H9 (cell line): ENCODE data around the gene SLC25A39. TPM values are rescaled to one million over a fixed set of nuclear protein-coding genes. Genes with fewer than 3 reads are reported as not detected.
A peak's percentile ranks its signal among the peaks of the same experiment; 100 is the strongest.

Experiments used
- DNase-seq: peaks from one replicate; pipeline ENCODE4 v3.0.0-alpha.2; 2017
- H2AFZ ChIP-seq: one replicate; pipeline ENCODE4 v1.6.1; 2013; ENCODE audit warnings: mild to moderate bottlenecking, low read length, control low read depth, moderate library complexity
- H2AK5ac ChIP-seq: 2 replicates; pipeline ENCODE4 v1.6.1; 2013; ENCODE audit warnings: low read length, control low read depth, mixed read lengths; ENCODE audit not compliant: insufficient read length
- H2BK120ac ChIP-seq: one replicate; pipeline ENCODE4 v1.6.1; 2013; ENCODE audit warnings: low read depth, mild to moderate bottlenecking, low read length, control low read depth, inconsistent platforms; ENCODE audit not compliant: poor library complexity, severe bottlenecking
- H2BK12ac ChIP-seq: 2 replicates; pipeline ENCODE4 v1.6.1; 2013; ENCODE audit warnings: low read length, control low read depth, mixed read lengths, low read depth; ENCODE audit not compliant: insufficient read length
- H2BK15ac ChIP-seq: 2 replicates; pipeline ENCODE4 v1.6.1; 2013; ENCODE audit warnings: low read depth, low read length, control low read depth
- H2BK20ac ChIP-seq: one replicate; pipeline ENCODE4 v1.6.1; 2013; ENCODE audit warnings: low read depth, mild to moderate bottlenecking, low read length, control low read depth, inconsistent platforms; ENCODE audit not compliant: poor library complexity, severe bottlenecking
- H2BK5ac ChIP-seq: 2 replicates; pipeline ENCODE4 v1.6.1; 2013; ENCODE audit warnings: low read length, control low read depth, mixed read lengths; ENCODE audit not compliant: insufficient read length
- H3K14ac ChIP-seq: 2 replicates; pipeline ENCODE4 v1.6.1; 2013; ENCODE audit warnings: low read length, control low read depth; ENCODE audit not compliant: insufficient read depth
- H3K18ac ChIP-seq: 2 replicates; pipeline ENCODE4 v1.6.1; 2013; ENCODE audit warnings: low read depth, mild to moderate bottlenecking, mixed read lengths, low read length, control low read depth; ENCODE audit not compliant: insufficient read length
- H3K23ac ChIP-seq: 2 replicates; pipeline ENCODE4 v1.6.1; 2013; ENCODE audit warnings: low read length, control low read depth, mixed read lengths, low read depth; ENCODE audit not compliant: insufficient read length
- H3K23me2 ChIP-seq: 2 replicates; pipeline ENCODE4 v1.6.1; 2013; ENCODE audit warnings: low read depth, mild to moderate bottlenecking, mixed read lengths, low read length, control low read depth; ENCODE audit not compliant: insufficient read length, poor library complexity, severe bottlenecking
- H3K27ac ChIP-seq: 2 replicates; pipeline ENCODE4 v1.5.1; 2013; ENCODE audit warnings: low read length, control low read depth, mixed read lengths, low read depth; ENCODE audit not compliant: insufficient read length
- H3K27me3 ChIP-seq: 2 replicates; pipeline ENCODE4 v1.6.1; 2013; ENCODE audit warnings: low read length, control low read depth, inconsistent platforms; ENCODE audit not compliant: insufficient read depth
- H3K4ac ChIP-seq: 2 replicates; pipeline ENCODE4 v1.6.1; 2013; ENCODE audit warnings: low read depth, mild to moderate bottlenecking, control low read depth, inconsistent platforms, low read length, moderate library complexity
- H3K4me1 ChIP-seq: 2 replicates; pipeline ENCODE4 v1.6.1; 2013; ENCODE audit warnings: low read length, control low read depth, inconsistent platforms; ENCODE audit not compliant: insufficient read depth
- H3K4me2 ChIP-seq: 2 replicates; pipeline ENCODE4 v1.6.1; 2013; ENCODE audit warnings: low read length, control low read depth, mixed read lengths; ENCODE audit not compliant: insufficient read length, insufficient read depth
- H3K56ac ChIP-seq: 2 replicates; pipeline ENCODE4 v1.6.1; 2013; ENCODE audit warnings: low read depth, mild to moderate bottlenecking, mixed read lengths, low read length, control low read depth; ENCODE audit not compliant: insufficient read length
- H3K79me1 ChIP-seq: 2 replicates; pipeline ENCODE4 v1.6.1; 2013; ENCODE audit warnings: low read depth, mild to moderate bottlenecking, moderate library complexity, low read length, control low read depth, inconsistent platforms; ENCODE audit not compliant: insufficient read depth, poor library complexity, severe bottlenecking
- H3K79me2 ChIP-seq: 2 replicates; pipeline ENCODE4 v1.6.1; 2013; ENCODE audit warnings: low read length, control low read depth, inconsistent platforms; ENCODE audit not compliant: insufficient read depth
- H3K9ac ChIP-seq: 2 replicates; pipeline ENCODE4 v1.6.1; 2013; ENCODE audit warnings: low read length, control low read depth, mixed read lengths; ENCODE audit not compliant: insufficient read length; ENCODE audit errors: extremely low read depth
- H3K9me3 ChIP-seq: one replicate; pipeline ENCODE4 v1.6.1; 2013; ENCODE audit warnings: low read depth, low read length, inconsistent platforms; ENCODE audit not compliant: control insufficient read depth
- H3T11ph ChIP-seq: one replicate; pipeline ENCODE4 v1.6.1; 2013; ENCODE audit warnings: mild to moderate bottlenecking, low read length, control low read depth, inconsistent platforms
- H4K20me1 ChIP-seq: one replicate; pipeline ENCODE4 v1.6.1; 2013; ENCODE audit not compliant: control insufficient read depth, insufficient read length, insufficient read depth
- H4K5ac ChIP-seq: 2 replicates; pipeline ENCODE4 v1.6.1; 2013; ENCODE audit warnings: low read depth, mild to moderate bottlenecking, mixed read lengths, low read length, control low read depth; ENCODE audit not compliant: insufficient read length
- H4K8ac ChIP-seq: replicated peaks from 2 replicates; pipeline ENCODE4 v1.6.1; 2013; ENCODE audit warnings: low read length, control low read depth, mixed read lengths, low read depth; ENCODE audit not compliant: insufficient read length
- H4K91ac ChIP-seq: 2 replicates; pipeline ENCODE4 v1.6.1; 2013; ENCODE audit warnings: low read depth, mild to moderate bottlenecking, moderate library complexity, mixed read lengths, low read length, control low read depth; ENCODE audit not compliant: insufficient read length
- H3K27ac Mint-ChIP-seq, 3 experiments: 2 replicates in 2 of 3; 3 replicates in 1 of 3; pipeline ENCODE4 v1.8.0; 2020 to 2021; ENCODE audit warnings: mixed read lengths in 3 of 3, mild to moderate bottlenecking in 1 of 3, moderate library complexity in 1 of 3
- H3K27me3 Mint-ChIP-seq: 2 replicates; pipeline ENCODE4 v1.8.0; 2021; ENCODE audit warnings: low read depth, mild to moderate bottlenecking, moderate library complexity, mixed read lengths
- H3K36me3 Mint-ChIP-seq, 3 experiments: 2 replicates in 2 of 3; 3 replicates in 1 of 3; pipeline ENCODE4 v1.8.0; 2020 to 2021; ENCODE audit warnings: low read depth in 3 of 3, mixed read lengths in 3 of 3; ENCODE audit not compliant: insufficient read depth in 1 of 3
- H3K4me1 Mint-ChIP-seq, 2 experiments: 2 replicates each; pipeline ENCODE4 v1.8.0; 2020; ENCODE audit warnings: mixed read lengths in 2 of 2
- H3K4me3 Mint-ChIP-seq, 2 experiments: 2 replicates in 1 of 2; 3 replicates in 1 of 2; pipeline ENCODE4 v1.8.0; 2020 to 2021; ENCODE audit warnings: mild to moderate bottlenecking in 2 of 2, mixed read lengths in 2 of 2, moderate library complexity in 1 of 2
- H3K9me3 Mint-ChIP-seq, 2 experiments: 2 replicates in 1 of 2; 3 replicates in 1 of 2; pipeline ENCODE4 v1.8.0; 2020; ENCODE audit warnings: mild to moderate bottlenecking in 2 of 2, mixed read lengths in 2 of 2, moderate library complexity in 1 of 2
- WGBS: extraction: QIAGEN DNeasy Blood & Tissue Kit; methylation state at CpG from one replicate; pipeline ENCODE4 v1.1.7; 2013; ENCODE audit warnings: missing lambda C conversion rate, low lambda C conversion rate, mixed read lengths; ENCODE audit not compliant: insufficient read length; ENCODE audit errors: extremely low coverage; 5-methylcytosine and 5-hydroxymethylcytosine counted together
- total RNA-seq: library from RNA; stranded (reverse); gene quantifications from 2 replicates; pipeline ENCODE4 v1.2.1, GENCODE V29; 2021
- TF ChIP-seq, protein P1 (sequence below): fragments of 200-600 bp; sonication (generic); conservative IDR thresholded peaks from 3 replicates; pipeline ENCODE4 v1.8.0; 2021; ENCODE audit warnings: antibody characterized with exemption, mild to moderate bottlenecking

Gene SLC25A39
- total RNA-seq, 1 experiment from 2014 or later = 227 TPM

DNA sequence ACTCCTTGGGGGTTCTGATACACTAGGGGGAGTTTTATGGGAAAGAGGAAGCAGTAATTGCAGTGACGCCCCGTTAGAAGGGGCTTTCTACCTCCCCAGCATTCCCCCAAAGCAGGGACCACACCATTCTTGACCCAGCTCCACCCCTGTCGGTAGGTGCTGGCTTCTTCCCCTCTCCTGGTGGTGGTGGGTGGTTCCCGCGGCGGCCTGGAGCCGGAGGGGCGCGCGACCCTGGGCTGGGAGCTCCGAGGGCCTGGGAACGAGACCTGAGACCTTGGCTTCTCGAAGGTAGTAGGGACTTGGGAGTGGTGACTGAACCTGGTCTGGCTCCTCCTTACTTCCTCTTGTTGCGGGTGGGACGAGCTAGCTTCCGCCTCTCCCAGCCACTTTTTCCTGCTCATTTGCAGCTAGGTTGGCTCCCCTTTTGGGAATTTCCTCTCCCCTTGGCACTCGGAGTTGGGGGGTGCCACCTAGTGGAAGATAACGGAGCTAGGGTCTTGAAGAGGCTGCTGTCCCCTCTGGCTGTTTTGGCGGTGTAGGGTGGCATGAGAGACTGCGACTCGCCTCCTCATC lies 20.9 kb upstream of the SLC25A39 start:
- Histone ChIP-seq H3K9me3 (no peaks in the 10 kb centered on the region), H3K27me3 (no peaks in the 10 kb centered on the region), H3T11ph (no peak overlapping the region), H3K9ac (peak overlapping the region; percentile 25), H2AK5ac (no peak overlapping the region), H3K14ac (no peak overlapping the region), H4K5ac (no peak overlapping the region), H2BK120ac (no peak overlapping the region), H3K23ac (no peak overlapping the region), H3K27ac (no peak overlapping the region), H2BK20ac (no peak overlapping the region), H2AFZ (no peak overlapping the region), H3K23me2 (peaks cover 5% of the 10 kb centered on the region), H3K4me1 (no peaks in the 10 kb centered on the region), H3K79me1 (no peaks in the 10 kb centered on the region), H4K91ac (no peak overlapping the region), H3K18ac (no peak overlapping the region), H3K79me2 (no peaks in the 10 kb centered on the region), H2BK5ac (no peak overlapping the region), H2BK12ac (no peak overlapping the region), H4K8ac (no peak overlapping the region), H4K20me1 (no peaks in the 10 kb centered on the region), H3K4me2 (peak overlapping the region; percentile 89), H3K4ac (no peak overlapping the region), H3K56ac (no peak overlapping the region), H2BK15ac (no peak overlapping the region)
- no CpG with 5 or more reads among the region's 21 CpGs for WGBS
- Mint-ChIP-seq H3K4me3 (peak overlapping the region; percentile 82 to 94), H3K27ac (peak overlapping the region; percentile 73 to 85 (median 85); a peak in 6 of 7 replicates), H3K27me3 (peaks cover 30% of the 10 kb centered on the region), H3K9me3 (no peaks in the 10 kb centered on the region), H3K4me1 (peaks cover 8% of the 10 kb centered on the region in 2 experiments), H3K36me3 (peaks cover 0 to 3% (median 0%) of the 10 kb centered on the region in 3 experiments; a peak in 1 of 7 replicates)
- TF ChIP-seq, protein P1, sequence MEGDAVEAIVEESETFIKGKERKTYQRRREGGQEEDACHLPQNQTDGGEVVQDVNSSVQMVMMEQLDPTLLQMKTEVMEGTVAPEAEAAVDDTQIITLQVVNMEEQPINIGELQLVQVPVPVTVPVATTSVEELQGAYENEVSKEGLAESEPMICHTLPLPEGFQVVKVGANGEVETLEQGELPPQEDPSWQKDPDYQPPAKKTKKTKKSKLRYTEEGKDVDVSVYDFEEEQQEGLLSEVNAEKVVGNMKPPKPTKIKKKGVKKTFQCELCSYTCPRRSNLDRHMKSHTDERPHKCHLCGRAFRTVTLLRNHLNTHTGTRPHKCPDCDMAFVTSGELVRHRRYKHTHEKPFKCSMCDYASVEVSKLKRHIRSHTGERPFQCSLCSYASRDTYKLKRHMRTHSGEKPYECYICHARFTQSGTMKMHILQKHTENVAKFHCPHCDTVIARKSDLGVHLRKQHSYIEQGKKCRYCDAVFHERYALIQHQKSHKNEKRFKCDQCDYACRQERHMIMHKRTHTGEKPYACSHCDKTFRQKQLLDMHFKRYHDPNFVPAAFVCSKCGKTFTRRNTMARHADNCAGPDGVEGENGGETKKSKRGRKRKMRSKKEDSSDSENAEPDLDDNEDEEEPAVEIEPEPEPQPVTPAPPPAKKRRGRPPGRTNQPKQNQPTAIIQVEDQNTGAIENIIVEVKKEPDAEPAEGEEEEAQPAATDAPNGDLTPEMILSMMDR = peak; percentile 74
- DNase-seq = peak; percentile 88
